ENCODE results near the gene HCLS1. TPM values are rescaled to one million over a fixed set of nuclear protein-coding genes. Genes with fewer than 3 reads are reported as not detected.

The HCLS1 gene
- total and polyA plus RNA-seq, 2 of the 8 experiments (the other 6 are each of a cell fraction or from before 2014, with no cell fraction given): 0.53 to 1.3 TPM

GRCh38 chr3:121641127-121641526 is 19.6 kb downstream of the HCLS1 start:
- Histone ChIP-seq H3K23ac (ENCODE audit: insufficient read length) (no peak overlapping the region), H3K36me3 (ENCODE audit: control insufficient read depth in 2 of 4, insufficient read depth in 4 of 4, low read length in 3 of 4) (no peaks in the 10 kb centered on the region), H2BK15ac (ENCODE audit: low read length) (no peak overlapping the region), H2BK120ac (replicated peaks; ENCODE audit: low read depth, low read length) (no peak overlapping the region), H2AK5ac (ENCODE audit: low read depth, low read length) (no peak overlapping the region), H3K9me3 (ENCODE audit: insufficient read depth in 2 of 2, low read depth in 1 of 2, low read length in 1 of 2) (no peaks in the 10 kb centered on the region), H4K8ac (ENCODE audit: extremely low read depth, insufficient read depth, low read length) (no peak overlapping the region), H4K91ac (replicated peaks; ENCODE audit: insufficient read length, low read length) (no peak overlapping the region), H3K27me3 (replicated peaks in 1 of 4; ENCODE audit: control insufficient read depth in 3 of 4, extremely low read depth in 1 of 4, insufficient read depth in 3 of 4, low read length in 3 of 4) (no peaks in the 10 kb centered on the region; a peak in 1 of 7 replicates), H3K4me1 (replicated peaks in 1 of 4; ENCODE audit: control insufficient read depth in 3 of 4, insufficient read depth in 4 of 4, low read length in 3 of 4) (peaks cover 0 to 4% (median 0%) of the 10 kb centered on the region in 4 experiments; a peak in 2 of 7 replicates), H3K23me2 (ENCODE audit: low read depth, low read length) (no peaks in the 10 kb centered on the region), H3K4me2 (ENCODE audit: insufficient read depth in 1 of 2, low read depth in 2 of 2, low read length in 2 of 2) (no peak overlapping the region), H3K14ac (ENCODE audit: insufficient read length) (no peak overlapping the region), H2BK5ac (ENCODE audit: low read depth, low read length) (no peak overlapping the region), H3K27ac (ENCODE audit: low read depth, low read length) (no peak overlapping the region), H2BK20ac (ENCODE audit: low read length) (no peak overlapping the region), H3K79me1 (ENCODE audit: low read depth, low read length) (no peaks in the 10 kb centered on the region), H3K56ac (replicated peaks; ENCODE audit: insufficient read length, low read depth, low read length) (no peak overlapping the region), H3K18ac (ENCODE audit: extremely low read depth, low read length) (no peak overlapping the region), H3K79me2 (ENCODE audit: control insufficient read depth in 1 of 2, insufficient read depth in 2 of 2, low read length in 2 of 2) (no peaks in the 10 kb centered on the region), H2BK12ac (ENCODE audit: low read depth, low read length) (no peak overlapping the region), H3K9ac (replicated peaks in 1 of 4; ENCODE audit: extremely low read depth in 1 of 4, low read depth in 3 of 4, low read length in 3 of 4) (no peak overlapping the region), H3K4me3 (ENCODE audit: extremely low read depth in 1 of 4, insufficient read depth in 2 of 4, low read depth in 3 of 4, low read length in 4 of 4) (no peak overlapping the region), H2AFZ (ENCODE audit: low read length) (no peak overlapping the region), H3K4ac (replicated peaks; ENCODE audit: insufficient read length, low read depth, low read length) (no peak overlapping the region), H4K20me1 (replicated peaks in 1 of 2; ENCODE audit: control insufficient read depth in 1 of 2, insufficient read depth in 2 of 2, low read length in 2 of 2) (no peaks in the 10 kb centered on the region), H4K5ac (ENCODE audit: insufficient read length, low read depth, low read length) (no peak overlapping the region)
- FAIRE-seq: no peak
- POLR2A ChIA-PET (ENCODE audit: partially characterized antibody): no interaction called here
- 95% methylated on average over 2 of the region's 2 CpGs; no CpG with 5 or more reads in 1 of the 2 experiments for WGBS, 2 experiments (ENCODE audit: extremely low coverage in 1 of 2, insufficient coverage in 1 of 2, insufficient read length in 1 of 2, insufficient replicate concordance in 2 of 2, low coverage in 1 of 2, low lambda C conversion rate in 2 of 2, missing lambda C conversion rate in 1 of 2)
- no peak for DNase-seq (ENCODE audit: low read depth in 1 of 2, low spot score in 2 of 2)
- TF ChIP-seq CHD2 (IDR thresholded peaks at IDR 0.05; ENCODE audit: low read length): no peak
- TF ChIP-seq, protein P1, sequence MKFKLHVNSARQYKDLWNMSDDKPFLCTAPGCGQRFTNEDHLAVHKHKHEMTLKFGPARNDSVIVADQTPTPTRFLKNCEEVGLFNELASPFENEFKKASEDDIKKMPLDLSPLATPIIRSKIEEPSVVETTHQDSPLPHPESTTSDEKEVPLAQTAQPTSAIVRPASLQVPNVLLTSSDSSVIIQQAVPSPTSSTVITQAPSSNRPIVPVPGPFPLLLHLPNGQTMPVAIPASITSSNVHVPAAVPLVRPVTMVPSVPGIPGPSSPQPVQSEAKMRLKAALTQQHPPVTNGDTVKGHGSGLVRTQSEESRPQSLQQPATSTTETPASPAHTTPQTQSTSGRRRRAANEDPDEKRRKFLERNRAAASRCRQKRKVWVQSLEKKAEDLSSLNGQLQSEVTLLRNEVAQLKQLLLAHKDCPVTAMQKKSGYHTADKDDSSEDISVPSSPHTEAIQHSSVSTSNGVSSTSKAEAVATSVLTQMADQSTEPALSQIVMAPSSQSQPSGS (IDR thresholded peaks at IDR 0.05; ENCODE audit: low read length): no peak
- TF ChIP-seq KDM4A (IDR thresholded peaks at IDR 0.05; ENCODE audit: low read depth, low read length, severe bottlenecking): no peak
- TF ChIP-seq TAF1 (IDR thresholded peaks at IDR 0.05; ENCODE audit: low read depth, low read length): no peak
- TF ChIP-seq BACH1 (IDR thresholded peaks at IDR 0.05; ENCODE audit: low read length): no peak
- no peak for TF ChIP-seq NRF1 (IDR thresholded peaks at IDR 0.05; ENCODE audit: low read depth, low read length)
- no peak for TF ChIP-seq SIX5 (IDR thresholded peaks at IDR 0.05; ENCODE audit: low read depth, low read length)
- TF ChIP-seq RAD21 (IDR thresholded peaks at IDR 0.05 in 1 of 2, conservative IDR thresholded peaks at IDR 0.05 in 1 of 2; ENCODE audit: low read depth in 2 of 2, low read length in 2 of 2): no peak
- no peak for TF ChIP-seq SP4 (IDR thresholded peaks at IDR 0.05; ENCODE audit: low read length)
- TF ChIP-seq CEBPB (IDR thresholded peaks at IDR 0.05; ENCODE audit: low read depth, low read length): no peak
- no peak for TF ChIP-seq BRCA1 (IDR thresholded peaks at IDR 0.05; ENCODE audit: low read depth, low read length)
- no peak for TF ChIP-seq SIN3A (conservative IDR thresholded peaks at IDR 0.05 in 1 of 2, IDR thresholded peaks at IDR 0.05 in 1 of 2; ENCODE audit: low read depth in 1 of 2, low read length in 2 of 2)
- TF ChIP-seq POU5F1 (IDR thresholded peaks at IDR 0.05; ENCODE audit: low read depth, low read length): no peak
- TF ChIP-seq TAF7 (optimal IDR thresholded peaks at IDR 0.05; ENCODE audit: borderline replicate concordance, low read depth, low read length): no peak
- CTCF ChIA-PET (ENCODE audit: partially characterized antibody): interaction anchor here (1.0 kb wide), 1 partner anchor 94 kb away, joined by 3 read pairs; no protein-coding TSS in a partner anchor
